OCI-LY3 (cell line): ENCODE measurements around the gene CEBPE.

ENCODE experiments used
- EZH2phosphoT487 ChIP-seq: fragments of 200-600 bp; shearing (Covaris generic); IDR thresholded peaks from 2 replicates; pipeline ENCODE4 v1.6.1; 2018; ENCODE audit warnings: antibody characterized with exemption, mixed run types, low read depth
- TF ChIP-seq, protein P1 (sequence below): fragments of 200-600, 300-600 bp; sonication (generic); IDR thresholded peaks from 2 replicates; pipeline ENCODE4 v1.5.1; 2014; ENCODE audit warnings: antibody characterized with exemption, low read length, low read depth

DNA sequence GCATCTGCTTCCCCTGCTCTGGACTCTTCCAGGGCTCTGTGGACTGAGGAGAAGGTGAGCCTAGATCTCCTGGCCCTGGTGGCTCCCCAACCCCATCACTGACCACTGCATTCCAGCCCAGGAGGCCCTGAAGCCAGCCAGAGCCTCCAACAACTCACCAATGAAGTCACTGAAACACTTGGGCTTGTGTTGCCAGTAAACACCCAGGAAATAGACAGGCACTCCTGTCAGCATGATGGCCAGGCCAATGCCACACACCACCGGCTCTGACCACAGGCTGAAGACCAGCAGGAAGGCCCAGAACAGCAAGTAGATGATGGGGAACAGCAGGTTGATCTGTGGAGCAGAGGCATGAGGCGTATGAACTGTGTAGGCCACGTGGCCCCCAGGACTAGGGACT lies 8.8 kb upstream of the CEBPE start:
- TF ChIP-seq, protein P1, sequence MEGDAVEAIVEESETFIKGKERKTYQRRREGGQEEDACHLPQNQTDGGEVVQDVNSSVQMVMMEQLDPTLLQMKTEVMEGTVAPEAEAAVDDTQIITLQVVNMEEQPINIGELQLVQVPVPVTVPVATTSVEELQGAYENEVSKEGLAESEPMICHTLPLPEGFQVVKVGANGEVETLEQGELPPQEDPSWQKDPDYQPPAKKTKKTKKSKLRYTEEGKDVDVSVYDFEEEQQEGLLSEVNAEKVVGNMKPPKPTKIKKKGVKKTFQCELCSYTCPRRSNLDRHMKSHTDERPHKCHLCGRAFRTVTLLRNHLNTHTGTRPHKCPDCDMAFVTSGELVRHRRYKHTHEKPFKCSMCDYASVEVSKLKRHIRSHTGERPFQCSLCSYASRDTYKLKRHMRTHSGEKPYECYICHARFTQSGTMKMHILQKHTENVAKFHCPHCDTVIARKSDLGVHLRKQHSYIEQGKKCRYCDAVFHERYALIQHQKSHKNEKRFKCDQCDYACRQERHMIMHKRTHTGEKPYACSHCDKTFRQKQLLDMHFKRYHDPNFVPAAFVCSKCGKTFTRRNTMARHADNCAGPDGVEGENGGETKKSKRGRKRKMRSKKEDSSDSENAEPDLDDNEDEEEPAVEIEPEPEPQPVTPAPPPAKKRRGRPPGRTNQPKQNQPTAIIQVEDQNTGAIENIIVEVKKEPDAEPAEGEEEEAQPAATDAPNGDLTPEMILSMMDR, result no peak
- TF ChIP-seq EZH2phosphoT487, result no peak
